ENCODE measurements around the gene MAGEA6. TPM values are rescaled to one million over a fixed set of nuclear protein-coding genes. Genes with fewer than 3 reads are reported as not detected.
"Not testable (repeated sequence)": the region's sequence is repeated elsewhere in the genome, so short reads cannot be mapped to it uniquely, and the experiment has no call there.

MAGEA6 gene
- total RNA-seq, 1 donor from 2014 or later, result not detected

DNA sequence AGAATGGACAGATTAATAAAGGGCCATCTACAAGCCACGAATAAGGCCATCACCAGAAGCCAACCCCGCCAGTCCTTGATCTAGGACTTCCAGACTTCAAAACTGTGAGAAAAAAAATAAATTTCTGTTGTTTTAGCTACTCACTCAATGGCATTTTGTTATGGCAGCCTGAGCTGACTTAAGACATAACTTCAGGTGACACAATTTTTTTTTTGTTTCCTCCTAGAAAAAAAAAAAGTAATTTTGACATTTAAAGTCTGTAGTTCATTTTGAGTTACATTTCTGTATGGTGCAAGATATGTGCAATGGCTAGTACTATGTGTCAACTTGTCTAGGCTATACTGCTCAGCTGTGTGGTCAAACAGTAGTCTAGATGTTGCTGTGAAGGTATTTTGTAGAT, 10.6 kb downstream of the MAGEA6 start, which contains the start of gene CSAG3:
CSAG3 (plus strand) TSS at position 301 of the 400 bp plus-strand sequence.
- intact Hi-C loops (cut with micrococcal nuclease); H3K36me3 Mint-ChIP-seq (ENCODE audit: low read depth); H3K27ac Mint-ChIP-seq; DNase-seq (ENCODE audit: low spot score); H3K9me3 Mint-ChIP-seq; H3K27me3 Mint-ChIP-seq (ENCODE audit: insufficient read depth); H3K4me3 Mint-ChIP-seq; H3K4me1 Mint-ChIP-seq (ENCODE audit: low read depth): not testable (repeated sequence)

DNA sequence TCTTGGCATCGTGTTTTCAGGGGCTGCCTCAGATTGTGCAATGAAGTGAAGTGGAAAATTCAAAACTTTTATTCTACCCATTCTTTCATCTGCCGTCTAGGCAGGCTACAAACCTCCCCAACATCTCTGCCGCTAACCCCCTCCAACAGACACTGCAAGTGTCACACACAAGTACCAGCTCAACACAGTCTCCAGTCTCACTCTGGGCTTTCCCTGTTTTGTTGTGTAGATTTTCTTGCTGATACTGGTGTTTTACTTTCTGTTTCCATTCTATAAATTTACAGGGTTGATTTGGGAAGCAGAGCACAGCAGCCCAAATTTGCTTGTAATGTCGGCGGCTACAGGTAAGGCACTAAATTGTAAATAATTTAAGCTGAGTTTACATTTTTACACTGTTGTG, 14.6 kb downstream of the MAGEA6 start:
- not testable (repeated sequence) for H3K27me3 Mint-ChIP-seq (ENCODE audit: insufficient read depth); H3K4me1 Mint-ChIP-seq (ENCODE audit: low read depth); H3K4me3 Mint-ChIP-seq

DNA sequence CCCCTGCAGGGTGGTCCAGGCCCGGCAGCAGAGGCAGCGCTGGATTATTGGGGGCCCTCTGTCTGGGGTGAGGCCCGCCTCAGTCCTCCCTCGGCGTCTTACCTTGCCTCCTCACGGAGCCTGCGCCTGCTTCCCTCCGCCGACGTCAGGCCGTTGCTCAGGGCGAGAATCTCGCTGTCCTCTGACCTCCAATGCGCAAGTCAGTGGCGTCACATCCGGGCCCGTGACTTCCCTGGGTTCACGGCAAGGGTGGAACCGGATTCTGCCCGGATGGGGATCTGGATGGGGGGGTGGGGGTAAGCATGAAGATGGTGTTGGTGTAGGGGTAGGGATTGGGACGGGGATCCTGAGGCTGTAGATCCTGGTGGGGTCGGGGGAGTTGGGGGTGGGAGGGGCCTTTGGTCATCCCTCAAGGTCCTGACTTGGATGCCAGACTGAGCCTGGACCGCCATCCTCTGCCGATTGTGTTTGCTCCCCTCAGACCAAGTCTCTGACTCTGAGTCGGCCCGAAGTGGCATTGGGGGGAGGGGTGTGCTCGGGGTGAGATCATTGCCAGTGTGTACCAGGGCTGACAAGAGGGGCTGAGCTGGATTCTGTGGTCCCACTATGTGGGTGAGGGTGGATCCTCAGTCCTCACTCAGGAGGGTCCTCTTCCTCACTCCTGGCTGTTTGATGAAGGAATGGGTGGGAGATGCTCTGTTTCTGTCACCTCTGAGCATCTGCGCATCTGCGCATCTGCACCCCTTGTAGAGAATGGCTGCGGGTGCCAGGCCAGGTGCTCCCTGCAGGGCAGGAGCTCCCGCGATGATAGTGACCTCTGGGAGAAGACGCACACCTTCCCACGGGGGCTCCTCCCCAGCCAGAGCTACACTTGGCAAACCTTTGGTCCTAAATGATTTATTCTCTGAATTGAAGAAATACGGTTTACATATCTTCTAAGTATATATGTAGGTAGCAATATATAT, 15.5 kb downstream of the MAGEA6 start, which contains the start of gene MAGEA2:
MAGEA2 (minus strand) TSS at position 157 of the 965 bp plus-strand sequence. CDS start 2,479 bp downstream, outside the sequence.
- intact Hi-C loops (cut with micrococcal nuclease); H3K27me3 Mint-ChIP-seq (ENCODE audit: insufficient read depth); DNase-seq (ENCODE audit: low spot score); H3K4me3 Mint-ChIP-seq; H3K36me3 Mint-ChIP-seq (ENCODE audit: low read depth); H3K27ac Mint-ChIP-seq; H3K9me3 Mint-ChIP-seq; H3K4me1 Mint-ChIP-seq (ENCODE audit: low read depth): not testable (repeated sequence)

More for the DNA sequence above, 14.6 kb downstream of the MAGEA6 start:
- H3K36me3 Mint-ChIP-seq (ENCODE audit: low read depth); intact Hi-C loops (cut with micrococcal nuclease); DNase-seq (ENCODE audit: low spot score); H3K27ac Mint-ChIP-seq; H3K9me3 Mint-ChIP-seq: not testable (repeated sequence)

DNA sequence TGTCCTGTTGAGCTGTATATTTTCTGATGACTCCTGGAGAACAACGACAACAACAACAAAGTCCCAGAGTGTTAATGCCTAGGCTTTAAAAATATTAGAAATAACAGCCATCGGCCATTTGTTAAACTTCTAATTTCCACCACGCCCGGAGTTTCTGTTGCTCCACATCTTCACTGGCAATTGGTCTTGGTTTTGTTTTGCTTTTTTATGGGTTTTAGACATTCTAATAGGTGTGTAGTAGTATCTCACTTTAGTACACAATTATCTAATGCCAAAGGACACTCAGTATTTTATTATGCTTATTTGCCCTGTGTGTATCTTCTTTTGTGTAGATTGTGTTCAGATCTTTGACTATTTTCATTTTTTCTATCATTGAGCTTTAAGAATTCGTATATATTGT, 30.9 kb downstream of the MAGEA6 start:
- Mint-ChIP-seq H3K36me3 (ENCODE audit: low read depth) (no peaks in the 10 kb centered on the region), H3K4me3 (no peak overlapping the region), H3K27ac (no peak overlapping the region), H3K27me3 (ENCODE audit: insufficient read depth) (no peaks in the 10 kb centered on the region), H3K4me1 (ENCODE audit: low read depth) (no peaks in the 10 kb centered on the region), H3K9me3 (no peaks in the 10 kb centered on the region)
- intact Hi-C loops (cut with micrococcal nuclease), result no loop called here
- DNase-seq (ENCODE audit: low spot score), result no peak

DNA sequence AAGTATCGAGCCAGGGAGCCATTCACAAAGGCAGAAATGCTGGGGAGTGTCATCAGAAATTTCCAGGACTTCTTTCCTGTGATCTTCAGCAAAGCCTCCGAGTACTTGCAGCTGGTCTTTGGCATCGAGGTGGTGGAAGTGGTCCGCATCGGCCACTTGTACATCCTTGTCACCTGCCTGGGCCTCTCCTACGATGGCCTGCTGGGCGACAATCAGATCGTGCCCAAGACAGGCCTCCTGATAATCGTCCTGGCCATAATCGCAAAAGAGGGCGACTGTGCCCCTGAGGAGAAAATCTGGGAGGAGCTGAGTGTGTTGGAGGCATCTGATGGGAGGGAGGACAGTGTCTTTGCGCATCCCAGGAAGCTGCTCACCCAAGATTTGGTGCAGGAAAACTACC, 33.0 kb downstream of the MAGEA6 start:
- intact Hi-C loops (cut with micrococcal nuclease); H3K9me3 Mint-ChIP-seq; H3K27me3 Mint-ChIP-seq (ENCODE audit: insufficient read depth); H3K27ac Mint-ChIP-seq; H3K4me3 Mint-ChIP-seq; H3K36me3 Mint-ChIP-seq (ENCODE audit: low read depth); DNase-seq (ENCODE audit: low spot score); H3K4me1 Mint-ChIP-seq (ENCODE audit: low read depth): not testable (repeated sequence)

DNA sequence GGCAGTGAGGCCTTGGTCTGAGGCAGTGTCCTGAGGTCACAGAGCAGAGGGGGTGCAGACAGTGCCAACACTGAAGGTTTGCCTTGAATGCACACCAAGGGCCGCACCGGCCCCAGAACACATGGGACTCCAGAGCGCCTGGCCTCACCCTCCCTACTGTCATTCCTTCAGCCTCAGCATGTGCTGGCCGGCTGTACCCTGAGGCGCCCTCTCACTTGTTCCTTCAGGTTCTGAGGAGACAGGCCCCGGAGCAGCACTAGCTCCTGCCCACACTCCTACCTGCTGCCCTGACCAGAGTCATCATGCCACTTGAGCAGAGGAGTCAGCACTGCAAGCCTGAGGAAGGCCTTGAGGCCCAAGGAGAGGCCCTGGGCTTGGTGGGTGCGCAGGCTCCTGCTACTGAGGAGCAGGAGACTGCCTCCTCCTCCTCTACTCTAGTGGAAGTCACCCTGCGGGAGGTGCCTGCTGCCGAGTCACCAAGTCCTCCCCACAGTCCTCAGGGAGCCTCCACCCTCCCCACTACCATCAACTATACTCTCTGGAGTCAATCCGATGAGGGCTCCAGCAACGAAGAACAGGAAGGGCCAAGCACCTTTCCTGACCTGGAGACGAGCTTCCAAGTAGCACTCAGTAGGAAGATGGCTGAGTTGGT, 33.5 kb downstream of the MAGEA6 start:
- DNase-seq (ENCODE audit: low spot score), result no peak
- H3K9me3 Mint-ChIP-seq, result no peaks in the 10 kb centered on the region

DNA sequence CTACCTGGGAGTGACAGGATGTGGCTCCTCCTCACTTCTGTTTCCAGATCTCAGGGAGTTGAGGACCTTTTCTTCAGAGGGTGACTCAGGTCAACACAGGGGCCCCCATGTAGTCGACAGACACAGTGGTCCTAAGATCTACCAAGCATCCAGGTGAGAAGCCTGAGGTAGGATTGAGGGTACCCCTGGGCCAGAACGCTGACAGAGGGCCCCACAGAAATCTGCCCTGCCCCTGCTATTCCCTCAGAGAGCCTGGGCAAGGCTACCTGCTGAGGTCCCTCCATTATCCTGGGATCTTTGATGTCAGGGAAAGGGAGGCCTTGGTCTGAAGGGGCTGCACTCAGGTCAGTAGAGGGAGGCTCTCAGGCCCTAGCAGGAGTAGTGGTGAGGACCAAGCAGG, 34.4 kb downstream of the MAGEA6 start:
- Mint-ChIP-seq H3K9me3 (no peaks in the 10 kb centered on the region), H3K27me3 (ENCODE audit: insufficient read depth) (peaks cover 2% of the 10 kb centered on the region), H3K4me3 (no peak overlapping the region), H3K36me3 (ENCODE audit: low read depth) (no peaks in the 10 kb centered on the region), H3K27ac (no peak overlapping the region), H3K4me1 (ENCODE audit: low read depth) (no peaks in the 10 kb centered on the region)
- no peak for DNase-seq (ENCODE audit: low spot score)
- intact Hi-C loops (cut with micrococcal nuclease), result no loop called here

More for the DNA sequence above, 33.5 kb downstream of the MAGEA6 start:
- intact Hi-C loops (cut with micrococcal nuclease), result no loop called here
- Mint-ChIP-seq H3K27ac (no peak overlapping the region), H3K4me3 (no peak overlapping the region), H3K4me1 (ENCODE audit: low read depth) (no peaks in the 10 kb centered on the region), H3K27me3 (ENCODE audit: insufficient read depth) (no peaks in the 10 kb centered on the region), H3K36me3 (ENCODE audit: low read depth) (no peaks in the 10 kb centered on the region)

DNA sequence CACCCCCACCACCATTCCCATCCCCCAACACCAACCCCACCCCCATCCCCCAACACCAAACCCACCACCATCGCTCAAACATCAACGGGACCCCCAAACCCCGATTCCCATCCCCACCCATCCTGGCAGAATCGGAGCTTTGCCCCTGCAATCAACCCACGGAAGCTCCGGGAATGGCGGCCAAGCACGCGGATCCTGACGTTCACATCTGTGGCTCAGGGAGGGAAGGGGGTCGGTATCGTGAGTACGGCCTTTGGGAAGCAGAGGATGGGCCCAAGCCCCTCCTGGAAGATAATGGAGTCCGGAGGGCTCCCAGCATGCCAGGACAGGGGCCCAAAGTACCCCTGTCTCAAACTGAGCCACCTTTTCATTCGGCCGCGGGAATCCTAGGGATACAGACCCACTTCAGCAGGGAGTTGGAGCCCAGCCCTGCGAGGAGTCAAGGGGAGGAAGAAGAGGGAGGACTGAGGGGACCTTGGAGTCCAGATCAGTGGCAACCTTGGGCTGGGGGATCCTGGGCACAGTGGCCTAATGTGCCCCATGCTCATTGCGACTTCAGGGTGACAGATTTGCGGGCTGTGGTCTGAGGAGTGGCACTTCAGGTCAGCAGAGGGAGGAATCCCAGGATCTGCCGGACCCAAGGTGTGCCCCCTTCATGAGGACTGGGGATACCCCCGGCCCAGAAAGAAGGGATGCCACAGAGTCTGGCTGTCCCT, 35.2 kb downstream of the MAGEA6 start:
- H3K27me3 Mint-ChIP-seq (ENCODE audit: insufficient read depth); H3K4me1 Mint-ChIP-seq (ENCODE audit: low read depth); H3K36me3 Mint-ChIP-seq (ENCODE audit: low read depth); H3K4me3 Mint-ChIP-seq; H3K27ac Mint-ChIP-seq; H3K9me3 Mint-ChIP-seq; DNase-seq (ENCODE audit: low spot score); intact Hi-C loops (cut with micrococcal nuclease): not testable (repeated sequence)

DNA sequence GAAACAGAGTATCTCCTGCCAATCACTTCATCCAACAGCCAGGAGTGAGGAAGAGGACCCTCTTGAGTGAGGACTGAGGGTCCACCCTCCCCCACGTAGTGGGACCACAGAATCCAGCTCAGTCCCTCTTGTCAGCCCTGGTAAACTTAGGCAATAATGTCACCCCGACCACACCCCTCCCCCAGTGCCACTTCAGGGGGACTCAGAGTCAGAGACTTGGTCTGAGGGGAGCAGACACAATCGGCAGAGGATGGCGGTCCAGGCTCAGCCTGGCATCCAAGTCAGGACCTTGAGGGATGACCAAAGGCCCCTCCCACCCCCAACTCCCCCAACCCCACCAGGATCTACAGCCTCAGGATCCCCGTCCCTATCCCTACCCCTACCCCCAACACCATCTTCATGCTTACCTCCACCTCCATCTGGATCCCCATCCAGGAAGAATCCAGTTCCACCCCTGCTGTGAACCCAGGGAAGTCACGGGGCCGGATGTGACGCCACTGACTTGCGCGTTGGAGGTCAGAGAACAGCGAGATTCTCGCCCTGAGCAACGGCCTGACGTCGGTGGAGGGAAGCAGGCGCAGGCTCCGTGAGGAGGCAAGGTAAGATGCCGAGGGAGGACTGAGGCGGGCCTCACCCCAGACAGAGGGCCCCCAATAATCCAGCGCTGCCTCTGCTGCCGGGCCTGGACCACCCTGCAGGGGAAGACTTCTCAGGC, 36.1 kb downstream of the MAGEA6 start, which contains the start of the genes CSAG1 and MAGEA12:
CSAG1 (minus strand) TSS at position 461 of the 715 bp plus-strand sequence. CDS start 1,261 bp downstream, outside the sequence.
MAGEA12 (plus strand) TSS at position 497 of the 715 bp plus-strand sequence. CDS start 2,405 bp downstream, outside the sequence.
- H3K27me3 Mint-ChIP-seq (ENCODE audit: insufficient read depth), result peaks cover 9% of the 10 kb centered on the region
- H3K27ac Mint-ChIP-seq, result no peak within 1 kb of the TSS
- intact Hi-C loops (cut with micrococcal nuclease), result no loop called here
- H3K36me3 Mint-ChIP-seq (ENCODE audit: low read depth), result no peaks in the 10 kb centered on the region
- H3K4me1 Mint-ChIP-seq (ENCODE audit: low read depth), result no peaks in the 10 kb centered on the region
- H3K4me3 Mint-ChIP-seq, result no peak within 1 kb of the TSS
- no peaks in the 10 kb centered on the region for H3K9me3 Mint-ChIP-seq
- DNase-seq (ENCODE audit: low spot score), result no peak

DNA sequence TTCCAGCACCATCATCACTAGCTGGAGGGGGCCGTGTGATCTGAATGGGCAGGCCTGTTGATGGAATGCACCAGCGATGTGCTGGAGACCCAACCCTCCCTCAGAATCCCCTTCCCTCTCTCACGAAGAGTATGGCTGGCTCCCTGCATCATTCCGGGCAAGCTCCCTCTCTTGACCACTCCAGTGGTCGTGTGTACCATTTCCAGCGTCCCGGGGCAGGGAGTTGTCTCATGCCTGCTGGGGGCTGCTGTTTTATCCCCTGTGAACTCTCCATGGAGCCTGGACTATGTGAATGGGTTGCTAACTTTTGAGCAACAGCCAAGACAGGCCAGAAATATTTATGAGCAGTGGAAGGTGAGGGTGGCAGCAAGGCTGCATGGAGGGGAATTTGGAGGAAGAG, 44.1 kb downstream of the MAGEA6 start:
- intact Hi-C loops (cut with micrococcal nuclease), result no loop called here
- Mint-ChIP-seq H3K9me3 (no peaks in the 10 kb centered on the region), H3K27me3 (ENCODE audit: insufficient read depth) (peaks cover 11% of the 10 kb centered on the region), H3K27ac (no peak overlapping the region), H3K4me1 (ENCODE audit: low read depth) (no peaks in the 10 kb centered on the region), H3K4me3 (no peak overlapping the region), H3K36me3 (ENCODE audit: low read depth) (no peaks in the 10 kb centered on the region)
- no peak for DNase-seq (ENCODE audit: low spot score)

Data from activated T-helper 1 cell treated with anti-CD3 and anti-CD28 coated beads, Interleukin-12 subunit alpha, Interleukin-12 subunit beta, Interleukin-2, Interleukin-4 antibody, amounts not matched to agents 30 ng/mL and 10 ng/mL and 1 ng/mL, durations not matched to agents 14 hours and 24 hours and 36 hours (primary cell).